Esophagus squamous epithelium (tissue), 4 donors: Measurements from ENCODE around the gene PITPNB.

Experiments
- POLR2A ChIP-seq, 4 donors: fragments of 450-650 bp; IDR thresholded peaks; one replicate each; pipeline ENCODE4 v1.6.1; 2017; ENCODE audit warnings: antibody characterized with exemption in 4 of 4, mild to moderate bottlenecking in 4 of 4, moderate library complexity in 3 of 4
- TF ChIP-seq, protein P1 (sequence below), 6 experiments: fragments of 450-650 bp in 4 of 6; fragments of 200-600 bp in 2 of 6; sonication (generic) in 2 of 6; IDR thresholded peaks; one replicate each; pipeline ENCODE4 v1.5.1; 2016 to 2019; ENCODE audit warnings: antibody characterized with exemption in 6 of 6, mild to moderate bottlenecking in 4 of 6, moderate library complexity in 4 of 6

DNA sequence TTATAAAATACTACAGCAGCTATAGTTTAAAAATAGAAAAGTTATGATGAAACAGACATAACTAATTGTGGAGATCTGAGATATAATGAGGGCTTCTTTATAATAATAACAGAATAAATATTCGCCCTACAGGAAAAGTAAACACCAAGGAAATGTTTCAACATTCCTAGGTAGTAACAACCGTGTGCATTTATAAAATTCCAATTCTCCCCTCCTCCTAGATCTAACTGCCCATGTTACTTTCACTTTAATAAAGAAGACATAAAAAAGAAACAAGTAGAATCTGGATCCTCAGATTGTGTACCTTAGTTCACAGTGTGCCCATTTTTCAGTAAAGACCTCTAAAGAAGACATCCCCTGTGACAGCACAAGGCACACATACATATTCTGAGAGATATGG, 59.7 kb downstream of the PITPNB start:
- TF ChIP-seq, protein P1, sequence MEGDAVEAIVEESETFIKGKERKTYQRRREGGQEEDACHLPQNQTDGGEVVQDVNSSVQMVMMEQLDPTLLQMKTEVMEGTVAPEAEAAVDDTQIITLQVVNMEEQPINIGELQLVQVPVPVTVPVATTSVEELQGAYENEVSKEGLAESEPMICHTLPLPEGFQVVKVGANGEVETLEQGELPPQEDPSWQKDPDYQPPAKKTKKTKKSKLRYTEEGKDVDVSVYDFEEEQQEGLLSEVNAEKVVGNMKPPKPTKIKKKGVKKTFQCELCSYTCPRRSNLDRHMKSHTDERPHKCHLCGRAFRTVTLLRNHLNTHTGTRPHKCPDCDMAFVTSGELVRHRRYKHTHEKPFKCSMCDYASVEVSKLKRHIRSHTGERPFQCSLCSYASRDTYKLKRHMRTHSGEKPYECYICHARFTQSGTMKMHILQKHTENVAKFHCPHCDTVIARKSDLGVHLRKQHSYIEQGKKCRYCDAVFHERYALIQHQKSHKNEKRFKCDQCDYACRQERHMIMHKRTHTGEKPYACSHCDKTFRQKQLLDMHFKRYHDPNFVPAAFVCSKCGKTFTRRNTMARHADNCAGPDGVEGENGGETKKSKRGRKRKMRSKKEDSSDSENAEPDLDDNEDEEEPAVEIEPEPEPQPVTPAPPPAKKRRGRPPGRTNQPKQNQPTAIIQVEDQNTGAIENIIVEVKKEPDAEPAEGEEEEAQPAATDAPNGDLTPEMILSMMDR (IDR thresholded peaks at IDR 0.05), result no peak
- no peak for TF ChIP-seq POLR2A (IDR thresholded peaks at IDR 0.05)
